Measurements from ENCODE around the gene RGS11. TPM values are rescaled to one million over a fixed set of nuclear protein-coding genes. Genes with fewer than 3 reads are reported as not detected.

Gene RGS11
- total RNA-seq (2022; extraction: Qiagen RNA extraction), result 3.5 to 5.6 TPM (median 5.3 TPM) in 5 replicates

DNA sequence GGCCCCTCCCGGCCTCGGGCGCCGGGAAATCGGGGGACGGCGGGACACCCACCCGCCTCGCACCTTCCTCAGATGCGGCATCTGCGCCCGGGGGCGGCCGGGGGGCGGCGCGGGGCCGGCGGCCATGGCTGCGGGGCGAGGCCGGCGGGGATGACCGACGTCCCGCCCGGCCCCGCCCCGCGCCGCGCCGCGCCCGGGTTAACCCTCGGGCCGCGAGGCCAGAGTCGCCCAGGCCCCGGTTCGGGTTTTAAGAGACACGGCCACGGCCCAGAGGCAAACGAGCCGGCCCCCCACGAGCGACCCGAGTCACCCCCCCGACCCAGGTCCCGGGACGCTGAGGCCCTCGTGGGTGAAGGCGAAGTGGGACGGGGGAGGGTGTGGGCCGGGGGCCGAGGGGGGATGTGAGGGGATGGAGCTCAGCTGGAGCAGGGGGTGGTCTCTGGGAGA is at the start of gene RGS11:
TSS of gene RGS11 (minus strand) at position 159 of the 447 bp plus-strand sequence. CDS start at position 126, 33 bp downstream.

DNA sequence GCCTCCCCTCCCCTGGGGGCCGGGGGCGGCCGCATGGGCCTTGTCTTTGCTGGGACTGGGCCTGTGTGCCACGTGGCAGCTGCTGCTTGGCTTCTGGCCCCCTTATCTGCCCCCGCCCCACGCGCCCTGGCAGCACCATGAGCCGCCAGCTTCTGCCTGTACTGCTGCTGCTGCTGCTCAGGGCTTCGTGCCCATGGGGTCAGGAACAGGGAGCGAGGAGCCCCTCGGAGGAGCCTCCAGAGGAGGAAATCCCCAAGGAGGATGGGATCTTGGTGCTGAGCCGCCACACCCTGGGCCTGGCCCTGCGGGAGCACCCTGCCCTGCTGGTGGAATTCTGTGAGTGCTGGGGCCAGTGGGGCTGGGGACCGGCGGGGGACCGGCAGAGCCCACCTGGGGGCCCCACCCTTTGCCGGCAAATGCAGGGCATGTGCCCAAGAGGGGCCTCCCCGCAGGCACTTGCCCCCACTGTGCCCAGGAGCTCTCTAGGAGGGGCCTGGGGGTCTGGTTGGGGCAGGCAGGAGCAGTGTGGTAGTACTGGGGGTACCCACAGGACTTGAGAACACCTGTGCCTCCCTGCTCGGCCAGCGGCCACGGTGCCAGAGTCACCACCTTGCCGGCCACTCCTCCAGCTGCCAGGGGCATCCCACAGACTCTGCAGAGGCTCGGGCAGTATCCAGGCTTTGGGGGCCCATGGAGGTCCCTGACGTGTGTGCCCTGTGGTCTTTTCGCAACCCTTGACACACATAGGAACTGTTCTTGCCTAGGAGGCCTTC is 7.5 kb upstream of the RGS11 start, which contains the start of gene PDIA2:
TSS of gene PDIA2 (plus strand) at position 132 of the 773 bp plus-strand sequence. CDS start at position 138, 6 bp downstream.

GRCh38 chr16:280552-280951 is 4.8 kb upstream of the RGS11 start, which contains the start of gene ARHGDIG:
ARHGDIG (plus strand) TSS chr16:280591; CDS start chr16:280681, 90 bp downstream.

DNA sequence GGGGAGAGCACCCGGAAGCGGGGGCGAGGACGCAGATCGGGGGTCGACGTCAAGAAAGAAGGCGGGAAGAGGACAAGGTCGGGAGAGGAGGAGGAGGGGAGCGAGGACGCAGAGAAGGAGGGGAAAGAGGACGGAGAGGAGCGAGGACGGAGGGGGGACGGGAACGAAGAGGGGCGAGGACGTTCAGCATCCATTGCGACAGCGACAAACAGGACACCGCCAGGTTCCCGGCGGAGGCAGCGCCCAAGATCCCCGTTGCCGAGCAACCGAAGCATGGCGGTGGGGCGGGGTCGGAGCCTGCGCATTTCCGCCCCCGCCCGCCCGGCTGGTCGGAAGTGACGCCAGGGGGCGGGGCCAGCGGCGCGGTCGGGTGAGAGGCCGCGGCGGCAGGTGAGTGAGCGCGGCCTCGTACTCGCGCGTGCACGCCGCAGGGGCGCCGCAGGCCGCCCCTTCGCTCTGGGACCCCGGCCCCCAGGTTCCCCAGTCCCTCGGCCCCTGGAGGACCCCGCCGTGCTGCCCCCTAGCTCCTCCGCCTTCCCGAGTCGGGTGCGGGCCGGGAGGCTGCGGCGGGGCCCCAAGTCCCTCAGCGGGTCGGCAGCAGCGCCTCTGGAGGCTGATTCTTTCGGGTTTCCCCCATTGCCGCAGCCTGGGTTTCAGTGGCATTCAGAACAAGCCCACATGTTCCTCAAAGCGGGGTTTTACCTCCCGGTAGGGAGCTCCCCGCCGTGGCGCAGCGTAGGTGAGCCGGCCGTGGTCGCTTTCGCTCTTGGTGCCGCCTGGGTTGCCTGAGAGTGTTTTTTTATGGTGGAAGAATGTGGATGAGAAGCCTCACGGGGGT is 41.1 kb downstream of the RGS11 start, which contains the start of gene FAM234A:
TSS of gene FAM234A (plus strand) at position 354 of the 838 bp plus-strand sequence. CDS start 19,593 bp downstream, outside the sequence.

GRCh38 chr16:228852-229730 is 46.7 kb downstream of the RGS11 start, which contains the start of gene LUC7L:
LUC7L (minus strand) TSS chr16:229449; CDS start chr16:229339, 110 bp downstream.

Other genes starting within 250 kb of the RGS11 start
- 34.9 to 43.5 TPM (median 39.9 TPM) in 5 replicates for gene POLR3K, start 222.3 kb downstream of the RGS11 start, total RNA-seq (2022; extraction: Qiagen RNA extraction)
- gene SNRNP25, start 222.1 kb downstream of the RGS11 start, total RNA-seq (2022; extraction: Qiagen RNA extraction), result 60.7 to 80.1 TPM (median 75.4 TPM) in 5 replicates
- gene RHBDF1, start 203.3 kb downstream of the RGS11 start, total RNA-seq (2022; extraction: Qiagen RNA extraction), result 22.0 to 32.9 TPM (median 31.9 TPM) in 5 replicates
- gene MPG, start 197.7 kb downstream of the RGS11 start, total RNA-seq (2022; extraction: Qiagen RNA extraction), result 54.0 to 82.9 TPM (median 75.4 TPM) in 5 replicates
- 21.7 to 30.8 TPM (median 29.6 TPM) in 5 replicates for gene NPRL3, start 137.3 kb downstream of the RGS11 start, total RNA-seq (2022; extraction: Qiagen RNA extraction)
- 0.14 TPM in 1 of 5 replicates, not detected in the others for gene HBZ, start 123.3 kb downstream of the RGS11 start, total RNA-seq (2022; extraction: Qiagen RNA extraction)
- gene HBM, start 110.0 kb downstream of the RGS11 start, total RNA-seq (2022; extraction: Qiagen RNA extraction), result not detected in 5 replicates
- 0.24 to 0.60 TPM (median 0.47 TPM) in 4 of 5 replicates, not detected in the other for gene HBA2, start 103.1 kb downstream of the RGS11 start, total RNA-seq (2022; extraction: Qiagen RNA extraction)
- 0.78 to 1.9 TPM (median 1.1 TPM) in 5 replicates for gene HBA1, start 99.3 kb downstream of the RGS11 start, total RNA-seq (2022; extraction: Qiagen RNA extraction)
- 4.4 to 9.2 TPM (median 6.8 TPM) in 5 replicates for gene HBQ1, start 95.5 kb downstream of the RGS11 start, total RNA-seq (2022; extraction: Qiagen RNA extraction)
- gene LUC7L, start 46.5 kb downstream of the RGS11 start, total RNA-seq (2022; extraction: Qiagen RNA extraction), result 48.6 to 54.3 TPM (median 52.6 TPM) in 5 replicates
- 44.1 to 50.9 TPM (median 47.7 TPM) in 5 replicates for gene FAM234A, start 41.1 kb downstream of the RGS11 start, total RNA-seq (2022; extraction: Qiagen RNA extraction)
- gene ARHGDIG, start 4.6 kb upstream of the RGS11 start, total RNA-seq (2022; extraction: Qiagen RNA extraction), result 2.4 to 3.5 TPM (median 3.3 TPM) in 5 replicates
- 0.42 to 0.74 TPM (median 0.48 TPM) in 5 replicates for gene PDIA2, start 7.2 kb upstream of the RGS11 start, total RNA-seq (2022; extraction: Qiagen RNA extraction)
- 26.1 to 36.7 TPM (median 35.3 TPM) in 5 replicates for gene AXIN1, start 76.8 kb upstream of the RGS11 start, total RNA-seq (2022; extraction: Qiagen RNA extraction)
- 122 to 138 TPM (median 130 TPM) in 5 replicates for gene MRPL28, start 94.6 kb upstream of the RGS11 start, total RNA-seq (2022; extraction: Qiagen RNA extraction)
- gene PGAP6, start 106.0 kb upstream of the RGS11 start, total RNA-seq (2022; extraction: Qiagen RNA extraction), result 25.0 to 40.2 TPM (median 40.2 TPM) in 5 replicates
- gene NME4, start 121.3 kb upstream of the RGS11 start, total RNA-seq (2022; extraction: Qiagen RNA extraction), result 274 to 468 TPM (median 443 TPM) in 5 replicates
- gene DECR2, start 125.9 kb upstream of the RGS11 start, total RNA-seq (2022; extraction: Qiagen RNA extraction), result 19.7 to 30.5 TPM (median 29.6 TPM) in 5 replicates
- gene RAB11FIP3, start 149.7 kb upstream of the RGS11 start, total RNA-seq (2022; extraction: Qiagen RNA extraction), result 19.3 to 25.6 TPM (median 21.6 TPM) in 5 replicates